GM19099 (cell line): ENCODE data around the gene MOGAT3.

ENCODE experiments used
- POLR2A ChIP-seq: IDR thresholded peaks from 3 replicates; pipeline ENCODE4 v1.6.1; 2011; ENCODE audit warnings: low read depth; ENCODE audit not compliant: insufficient read length; ENCODE audit errors: extremely low read depth

Gene MOGAT3

GRCh38 chr7:101151908-101152651 lies 48.8 kb downstream of the MOGAT3 start:
- no peak for TF ChIP-seq POLR2A
